HG03520 (cell line): ENCODE results near the gene EIF1AD.
"Not testable (repeated sequence)": the region's sequence is repeated elsewhere in the genome, so short reads cannot be mapped to it uniquely, and the experiment has no call there.

Experiments used
- ATAC-seq: cut with Tn5 transposase; IDR thresholded peaks from one replicate; pipeline ENCODE4 v1.9.1; 2021; ENCODE audit warnings: mild to moderate bottlenecking, moderate library complexity; ENCODE audit not compliant: unreplicated experiment

Gene EIF1AD

GRCh38 chr11:65973439-65974110, 28.4 kb downstream of the EIF1AD start:
- ATAC-seq: no peak

GRCh38 chr11:65972116-65972515, 29.8 kb downstream of the EIF1AD start:
- no peak for ATAC-seq

- ATAC-seq: no peak
Observed at GRCh38 chr11:65968600-65969482, 33.1 kb downstream of the EIF1AD start.

GRCh38 chr11:65967329-65967934, 34.5 kb downstream of the EIF1AD start:
- no peak for ATAC-seq

- ATAC-seq: no peak
Observed at GRCh38 chr11:65965986-65966762, 35.8 kb downstream of the EIF1AD start.

- no peak for ATAC-seq
Observed at GRCh38 chr11:65964906-65965305, 37.1 kb downstream of the EIF1AD start.

- ATAC-seq: no peak
Observed at GRCh38 chr11:65962141-65962564, 39.8 kb downstream of the EIF1AD start.

GRCh38 chr11:65961267-65962140, 40.5 kb downstream of the EIF1AD start, which contains the start of gene SART1:
Gene SART1 (plus strand): TSS chr11:65961734. CDS start chr11:65961781, 47 bp downstream.
- ATAC-seq: peak; percentile 81

GRCh38 chr11:65960824-65961266, 41.1 kb downstream of the EIF1AD start:
- ATAC-seq: no peak

- ATAC-seq: no peak
Observed at GRCh38 chr11:65958774-65959420, 43.1 kb downstream of the EIF1AD start.

- no peak for ATAC-seq
Observed at GRCh38 chr11:65958291-65958690, 43.7 kb downstream of the EIF1AD start.

- ATAC-seq: no peak
Observed at GRCh38 chr11:65954771-65955170, 47.2 kb downstream of the EIF1AD start.

GRCh38 chr11:65953471-65953870, 48.5 kb downstream of the EIF1AD start:
- ATAC-seq: no peak

- ATAC-seq: no peak
Observed at GRCh38 chr11:65952052-65952521, 49.9 kb downstream of the EIF1AD start.

- not testable (repeated sequence) for ATAC-seq
Observed at GRCh38 chr11:65951641-65952040, 50.3 kb downstream of the EIF1AD start.

- not testable (repeated sequence) for ATAC-seq
Observed at GRCh38 chr11:65950711-65951110, 51.2 kb downstream of the EIF1AD start.

- no peak for ATAC-seq
Observed at GRCh38 chr11:65947603-65948125, 54.3 kb downstream of the EIF1AD start.

GRCh38 chr11:65947133-65947532, 54.8 kb downstream of the EIF1AD start:
- ATAC-seq: no peak

GRCh38 chr11:65946655-65947054, 55.3 kb downstream of the EIF1AD start:
- no peak for ATAC-seq
